Right hindlimb (tissue), 1 donor: Measurements from ENCODE around the gene SLFN5.
"Not testable (repeated sequence)": the region's sequence is repeated elsewhere in the genome, so short reads cannot be mapped to it uniquely, and the experiment has no call there.

Experiments used
- DNase-seq: peaks from one replicate; pipeline ENCODE4 v3.0.0-alpha.2; 2018

SLFN5 gene

GRCh38 chr17:35243561-35244340 lies 879 bp downstream of the SLFN5 start:
- DNase-seq, result peak; percentile 43

GRCh38 chr17:35244341-35245195 lies 1.7 kb downstream of the SLFN5 start:
- DNase-seq, result peak; percentile 62

GRCh38 chr17:35245196-35245486 lies 2.3 kb downstream of the SLFN5 start:
- no peak for DNase-seq

- no peak for DNase-seq
Observed at GRCh38 chr17:35252651-35253050, 9.8 kb downstream of the SLFN5 start.

DNA sequence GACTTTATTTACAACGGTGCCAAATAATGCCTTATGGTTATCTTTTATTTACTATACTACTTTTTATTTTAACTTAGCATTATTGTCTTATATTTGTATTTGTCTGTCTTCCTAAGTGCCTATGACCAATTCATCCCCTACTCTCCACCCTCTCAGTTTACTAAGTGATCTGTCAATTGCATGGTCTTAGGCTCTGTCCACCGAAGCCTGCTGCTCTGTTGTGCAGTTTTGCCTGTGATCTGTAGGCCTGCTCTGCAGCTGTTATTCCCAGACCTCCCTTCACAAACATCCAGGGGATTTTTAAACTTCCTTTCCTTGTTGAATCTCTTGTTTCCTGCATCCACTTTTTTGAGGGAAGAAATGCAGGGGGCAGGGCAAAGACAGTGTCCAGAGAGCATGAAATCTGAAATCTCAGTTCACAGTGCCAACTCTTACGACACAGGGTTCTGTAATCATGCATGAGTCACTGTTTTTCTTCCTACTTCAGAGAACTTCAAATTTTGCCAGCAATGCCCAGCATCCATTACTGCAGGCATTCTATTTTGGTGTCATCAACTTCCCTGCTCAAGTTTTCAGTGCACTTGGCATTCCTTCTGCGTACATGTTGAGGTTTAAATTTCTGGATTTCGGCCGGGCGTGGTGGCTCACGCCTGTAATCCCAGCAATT lies 11.4 kb downstream of the SLFN5 start:
- DNase-seq, result peak; percentile 52

GRCh38 chr17:35255316-35255715 lies 12.4 kb downstream of the SLFN5 start:
- DNase-seq, result no peak

GRCh38 chr17:35256629-35257028 lies 13.8 kb downstream of the SLFN5 start:
- DNase-seq, result no peak

- DNase-seq, result no peak
Observed at GRCh38 chr17:35257208-35257659, 14.4 kb downstream of the SLFN5 start.

GRCh38 chr17:35259001-35259400 lies 16.1 kb downstream of the SLFN5 start:
- DNase-seq, result no peak

GRCh38 chr17:35265071-35265470 lies 22.2 kb downstream of the SLFN5 start:
- no peak for DNase-seq

GRCh38 chr17:35265566-35266141 lies 22.8 kb downstream of the SLFN5 start:
- DNase-seq, result no peak

DNA sequence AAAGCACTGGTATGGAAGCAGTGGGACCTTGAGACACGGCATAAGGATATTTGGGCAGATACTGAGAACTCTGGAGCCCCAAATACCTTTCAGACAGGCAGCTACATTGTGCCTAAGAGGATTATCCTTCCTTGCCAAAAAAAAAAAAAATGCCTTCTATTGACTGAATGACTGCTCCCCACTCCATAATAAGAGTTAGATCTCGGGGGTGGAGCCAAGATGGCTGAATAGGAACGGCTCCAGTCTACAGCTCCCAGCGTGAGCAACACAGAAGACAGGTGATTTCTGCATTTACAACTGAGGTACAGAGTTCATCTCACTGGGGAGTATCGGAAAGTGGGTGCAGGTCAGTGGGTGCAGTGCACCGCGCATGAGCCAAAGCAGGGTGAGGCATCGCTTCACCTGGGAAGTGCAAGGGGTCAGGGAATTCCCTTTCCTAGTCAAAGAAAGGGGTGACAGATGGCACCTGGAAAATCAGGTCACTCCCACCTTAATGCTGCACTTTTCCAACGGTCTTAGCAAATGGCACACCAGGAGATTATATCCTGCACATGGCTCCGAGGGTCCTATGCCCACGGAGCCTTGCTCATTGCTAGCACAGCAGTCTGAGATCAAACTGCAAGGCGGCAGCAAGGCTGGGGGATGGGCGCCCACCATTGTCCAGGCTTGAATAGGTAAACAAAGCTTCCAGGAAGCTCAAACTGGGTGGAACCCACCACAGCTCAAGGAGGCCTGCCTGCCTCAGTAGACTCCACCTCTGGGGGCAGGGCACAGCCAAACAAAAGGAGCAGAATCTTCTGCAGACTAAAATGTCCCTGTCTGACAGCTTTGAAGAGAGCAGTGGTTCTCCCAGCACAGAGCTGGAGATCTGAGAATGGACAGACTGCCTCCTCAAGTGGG lies 31.5 kb downstream of the SLFN5 start:
- not testable (repeated sequence) for DNase-seq

- not testable (repeated sequence) for DNase-seq
Observed at GRCh38 chr17:35278454-35278853, 35.6 kb downstream of the SLFN5 start.

GRCh38 chr17:35278876-35279275 lies 36.0 kb downstream of the SLFN5 start:
- DNase-seq, result not testable (repeated sequence)

- no peak for DNase-seq
Observed at GRCh38 chr17:35283767-35284166, 40.9 kb downstream of the SLFN5 start.

GRCh38 chr17:35284955-35285354 lies 42.1 kb downstream of the SLFN5 start:
- DNase-seq, result no peak

- no peak for DNase-seq
Observed at GRCh38 chr17:35286120-35286781, 43.4 kb downstream of the SLFN5 start.

- no peak for DNase-seq
Observed at GRCh38 chr17:35287286-35287811, 44.5 kb downstream of the SLFN5 start.

DNA sequence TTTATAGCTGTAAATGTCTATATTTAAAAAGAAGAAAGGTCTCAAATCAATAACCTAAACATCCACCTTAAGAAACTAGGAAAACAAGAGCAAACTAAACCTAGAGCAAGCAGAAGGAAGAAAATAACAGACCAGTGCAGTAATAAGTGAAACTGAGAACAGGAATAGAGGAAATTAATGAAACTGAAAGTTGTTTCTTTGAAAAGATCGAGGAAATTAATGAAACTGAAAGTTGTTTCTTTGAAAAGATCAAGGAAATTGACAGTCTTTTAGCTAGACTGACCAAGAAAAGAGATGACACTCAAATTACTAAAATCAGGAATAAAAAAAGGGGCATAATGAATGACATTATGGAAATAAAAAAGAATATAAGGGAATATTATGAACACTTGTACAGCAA lies 46.4 kb downstream of the SLFN5 start:
- DNase-seq, result no peak

GRCh38 chr17:35291802-35292201 lies 48.9 kb downstream of the SLFN5 start:
- DNase-seq, result no peak

- DNase-seq, result no peak
Observed at GRCh38 chr17:35293151-35293847, 50.4 kb downstream of the SLFN5 start.
